ENCODE data around the gene ATP9A.

- TF ChIP-seq POLR2A (IDR thresholded peaks at IDR 0.05) (no peak), CTCF (IDR thresholded peaks at IDR 0.05) (peak; percentile 52 to 62 (median 55))
Observed at GRCh38 chr20:51700809-51701285, 67.3 kb downstream of the ATP9A start.
